Right lobe of liver (tissue), 4 donors: Measurements from ENCODE around the gene SUN1.

Experiments
- POLR2A ChIP-seq: fragments of 450-650 bp; IDR thresholded peaks from one replicate; pipeline ENCODE4 v1.6.1; 2017; ENCODE audit warnings: antibody characterized with exemption, mild to moderate bottlenecking
- TF ChIP-seq, protein P1 (sequence below), 4 donors: fragments of 200-600 bp in 3 of 4; fragments of 450-650 bp in 1 of 4; IDR thresholded peaks; one replicate each; pipeline versions ENCODE4 v1.5.1 to v1.8.0; 2016 to 2022; ENCODE audit warnings: antibody characterized with exemption in 4 of 4, mild to moderate bottlenecking in 2 of 4
- donor health status: DM: no; HTN: no; CAD: no.
- donor health status: DM: no; HTN: no; CAD: no.
- donor health status: DM: no; HTN: yes; CAD: no.

DNA sequence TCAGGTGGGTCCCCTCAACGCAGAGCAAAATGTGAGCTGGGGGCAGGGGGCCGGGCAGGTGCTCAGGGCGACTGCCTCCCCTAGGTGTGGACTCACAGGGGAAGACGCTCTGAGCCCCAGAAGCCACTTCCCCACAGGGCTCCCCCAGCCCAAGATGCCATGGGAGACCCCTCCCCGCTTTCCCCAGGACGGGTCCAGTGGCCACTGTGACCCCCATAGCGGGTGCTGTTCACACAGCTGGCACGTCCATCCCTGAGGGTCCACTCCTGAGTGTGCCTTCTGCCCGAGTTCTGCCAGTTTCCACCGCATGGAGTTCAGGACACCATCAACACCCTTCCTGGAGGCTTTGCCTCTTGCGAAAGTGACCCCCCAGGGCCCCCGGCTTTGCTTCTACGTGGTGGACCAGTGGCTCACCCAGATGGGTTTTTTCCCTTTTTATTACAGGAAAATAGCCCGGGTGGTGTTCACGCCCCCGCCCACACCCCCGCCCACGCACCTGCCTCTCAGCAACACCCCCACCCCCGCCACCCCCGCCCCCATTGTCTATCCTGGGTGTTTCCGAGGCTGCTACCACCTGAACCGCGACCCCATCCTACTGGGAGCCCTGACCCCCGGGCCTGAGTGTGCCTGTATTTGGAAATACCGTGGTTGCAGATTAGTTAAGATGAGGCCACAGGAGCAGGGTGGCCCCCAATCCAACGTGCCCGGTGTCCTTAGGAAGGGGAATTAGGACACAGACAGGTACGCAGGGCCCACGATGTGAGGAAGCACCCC is 90.2 kb downstream of the SUN1 start:
- no peak for TF ChIP-seq POLR2A
- TF ChIP-seq, protein P1, sequence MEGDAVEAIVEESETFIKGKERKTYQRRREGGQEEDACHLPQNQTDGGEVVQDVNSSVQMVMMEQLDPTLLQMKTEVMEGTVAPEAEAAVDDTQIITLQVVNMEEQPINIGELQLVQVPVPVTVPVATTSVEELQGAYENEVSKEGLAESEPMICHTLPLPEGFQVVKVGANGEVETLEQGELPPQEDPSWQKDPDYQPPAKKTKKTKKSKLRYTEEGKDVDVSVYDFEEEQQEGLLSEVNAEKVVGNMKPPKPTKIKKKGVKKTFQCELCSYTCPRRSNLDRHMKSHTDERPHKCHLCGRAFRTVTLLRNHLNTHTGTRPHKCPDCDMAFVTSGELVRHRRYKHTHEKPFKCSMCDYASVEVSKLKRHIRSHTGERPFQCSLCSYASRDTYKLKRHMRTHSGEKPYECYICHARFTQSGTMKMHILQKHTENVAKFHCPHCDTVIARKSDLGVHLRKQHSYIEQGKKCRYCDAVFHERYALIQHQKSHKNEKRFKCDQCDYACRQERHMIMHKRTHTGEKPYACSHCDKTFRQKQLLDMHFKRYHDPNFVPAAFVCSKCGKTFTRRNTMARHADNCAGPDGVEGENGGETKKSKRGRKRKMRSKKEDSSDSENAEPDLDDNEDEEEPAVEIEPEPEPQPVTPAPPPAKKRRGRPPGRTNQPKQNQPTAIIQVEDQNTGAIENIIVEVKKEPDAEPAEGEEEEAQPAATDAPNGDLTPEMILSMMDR (IDR thresholded peaks at IDR 0.05), result no peak
